OCI-LY7 (cell line): ENCODE data around the gene LDAH. TPM values are rescaled to one million over a fixed set of nuclear protein-coding genes. Genes with fewer than 3 reads are reported as not detected.

Experiments
- BruUV-seq: library from RNA; stranded (reverse); fragments of 400-500 nt; replicated peaks from 2 replicates; lab custom pipeline; 2021; lab: Mats Ljungman, UMichigan
- CTCF ChIA-PET: fragments of 300-600 bp; sonication (Branson Sonifier 250); formaldehyde crosslinking; loops from one replicate; lab custom pipeline; 2022; ENCODE audit warnings: antibody characterized with exemption; ENCODE audit not compliant: unreplicated experiment; lab: Charles Lee
- POLR2A ChIA-PET: fragments of 300-600 bp; sonication (Branson Sonifier 250); formaldehyde crosslinking; loops from one replicate; lab custom pipeline; 2022; ENCODE audit warnings: antibody characterized with exemption; lab: Charles Lee
- DNase-seq: peaks from one replicate; pipeline ENCODE4 v3.0.0-alpha.2; 2015; ENCODE audit warnings: low spot score
- H2AFZ ChIP-seq: fragments of 200-600 bp; sonication (generic), shearing (Covaris generic); 2 replicates; pipeline ENCODE4 v1.6.1; 2014; ENCODE audit warnings: mild to moderate bottlenecking, antibody characterized with exemption, low read length, moderate library complexity
- H3K27ac ChIP-seq: fragments of 200-600 bp; sonication (generic); 2 replicates; pipeline ENCODE4 v1.5.1; 2014; ENCODE audit warnings: mixed run types, low read depth, mild to moderate bottlenecking, moderate library complexity, low read length, inconsistent platforms; ENCODE audit not compliant: poor library complexity, severe bottlenecking
- H3K36me3 ChIP-seq: fragments of 200-600 bp; sonication (generic); 2 replicates; pipeline ENCODE4 v1.6.1; 2014; ENCODE audit warnings: mild to moderate bottlenecking, antibody characterized with exemption, low read length, moderate library complexity, mixed read lengths; ENCODE audit not compliant: insufficient read depth
- H3K4me1 ChIP-seq: fragments of 200-600 bp; sonication (generic); 2 replicates; pipeline ENCODE4 v1.5.1; 2014; ENCODE audit warnings: mild to moderate bottlenecking, low read length; ENCODE audit not compliant: insufficient read depth, poor library complexity, severe bottlenecking
- H3K4me2 ChIP-seq: fragments of 200-600 bp; sonication (generic); 2 replicates; pipeline ENCODE4 v1.6.1; 2014; ENCODE audit warnings: mild to moderate bottlenecking, low read length
- H3K4me3 ChIP-seq: fragments of 200-600 bp; sonication (generic); 2 replicates; pipeline ENCODE4 v1.5.1; 2014; ENCODE audit warnings: mild to moderate bottlenecking, low read depth, low read length; ENCODE audit not compliant: poor library complexity, severe bottlenecking
- H3K79me2 ChIP-seq: fragments of 200-600 bp; sonication (generic); 2 replicates; pipeline ENCODE4 v1.6.1; 2016; ENCODE audit warnings: low read depth, mild to moderate bottlenecking, low read length, moderate library complexity, mixed read lengths; ENCODE audit not compliant: insufficient read depth
- H3K9me2 ChIP-seq: fragments of 200-600 bp; sonication (generic); 2 replicates; pipeline ENCODE4 v1.6.1; 2016; ENCODE audit warnings: mild to moderate bottlenecking, low read length, mixed read lengths; ENCODE audit not compliant: insufficient read depth
- H3K9me3 ChIP-seq: fragments of 200-600 bp; sonication (generic); 2 replicates; pipeline ENCODE4 v1.6.1; 2014; ENCODE audit warnings: mild to moderate bottlenecking, mixed run types, low read length, mixed read lengths
- H4K20me1 ChIP-seq: fragments of 200-600 bp; sonication (generic); 2 replicates; pipeline ENCODE4 v1.6.1; 2014; ENCODE audit warnings: mild to moderate bottlenecking, antibody characterized with exemption, low read length, moderate library complexity, mixed read lengths; ENCODE audit not compliant: insufficient read depth
- EZH2phosphoT487 ChIP-seq: fragments of 200-600 bp; sonication (generic); IDR thresholded peaks from 2 replicates; pipeline ENCODE4 v1.6.1; 2018; ENCODE audit warnings: low read depth, borderline replicate concordance, mild to moderate bottlenecking, mixed run types, antibody characterized with exemption, low read length, moderate library complexity, mixed read lengths
- intact Hi-C: fragments of 100-400 bp; cut with micrococcal nuclease; formaldehyde crosslinking; loops from one replicate; pipeline ENCODE4 v1.10.0; 2022; ENCODE audit not compliant: unreplicated experiment
- total RNA-seq, 2 experiments: library from RNA; depleted of rRNA in 1 of 2; stranded (reverse); fragments of >200 nt in 1 of 2; shearing (Covaris generic) in 1 of 2; gene quantifications; 2 replicates each; pipeline ENCODE4 v1.2.3, GENCODE V29; 2014 to 2022
- TF ChIP-seq, protein P1 (sequence below): fragments of 200-600 bp; sonication (generic); conservative IDR thresholded peaks from 2 replicates; pipeline ENCODE4 v1.5.1; 2014; ENCODE audit warnings: mild to moderate bottlenecking, antibody characterized with exemption, low read length, moderate library complexity, mixed read lengths

LDAH gene
- total RNA-seq, 2 experiments from 2014 or later = 21.7 to 38.1 TPM

DNA sequence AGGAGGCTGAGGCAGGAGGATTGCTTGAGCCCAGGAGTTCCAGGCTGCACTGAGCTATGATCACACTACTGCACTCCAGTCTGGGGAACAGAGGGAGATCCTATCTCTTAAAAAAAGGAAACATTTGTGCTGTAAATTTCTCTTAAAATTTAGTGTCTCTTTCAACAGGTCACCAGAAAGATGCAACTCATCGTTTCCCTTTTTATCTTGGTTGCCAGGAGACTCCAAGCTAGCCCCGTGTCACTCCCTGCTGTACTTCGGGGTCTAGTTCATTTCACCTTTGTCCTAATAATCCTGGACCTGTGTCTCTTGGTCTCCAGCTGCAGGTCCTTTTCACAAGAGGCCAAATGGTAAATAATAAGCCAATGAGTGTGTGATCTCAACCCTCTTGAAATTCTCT, 179.1 kb downstream of the LDAH start:
- POLR2A ChIA-PET = interaction anchor here (0.6 to 0.9 kb wide), 2 partner anchors 106 to 200 kb away, joined by 3 to 6 read pairs; no protein-coding TSS in a partner anchor
- BruUV-seq = no TSS peak
- intact Hi-C loops = no loop called here

DNA sequence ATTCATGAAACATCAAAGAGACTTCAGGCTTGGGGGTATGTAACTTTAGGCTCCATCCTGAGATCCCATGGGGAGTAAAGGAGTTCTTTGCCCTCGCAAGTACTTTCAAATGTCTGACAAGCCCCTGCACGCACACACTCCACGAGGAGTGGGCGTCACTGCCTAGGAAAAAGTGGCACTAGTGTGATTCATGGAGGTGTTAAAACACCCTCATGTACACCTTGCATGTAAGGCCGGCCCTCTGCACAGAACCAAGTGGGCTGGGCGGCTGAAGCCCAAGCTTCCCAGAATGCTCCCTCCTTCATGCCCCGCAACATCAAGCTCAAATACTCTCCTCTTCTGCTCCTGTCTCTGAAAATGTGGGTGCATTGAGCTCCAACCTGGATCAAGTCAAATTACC, 179.8 kb downstream of the LDAH start:
- TF ChIP-seq, protein P1, sequence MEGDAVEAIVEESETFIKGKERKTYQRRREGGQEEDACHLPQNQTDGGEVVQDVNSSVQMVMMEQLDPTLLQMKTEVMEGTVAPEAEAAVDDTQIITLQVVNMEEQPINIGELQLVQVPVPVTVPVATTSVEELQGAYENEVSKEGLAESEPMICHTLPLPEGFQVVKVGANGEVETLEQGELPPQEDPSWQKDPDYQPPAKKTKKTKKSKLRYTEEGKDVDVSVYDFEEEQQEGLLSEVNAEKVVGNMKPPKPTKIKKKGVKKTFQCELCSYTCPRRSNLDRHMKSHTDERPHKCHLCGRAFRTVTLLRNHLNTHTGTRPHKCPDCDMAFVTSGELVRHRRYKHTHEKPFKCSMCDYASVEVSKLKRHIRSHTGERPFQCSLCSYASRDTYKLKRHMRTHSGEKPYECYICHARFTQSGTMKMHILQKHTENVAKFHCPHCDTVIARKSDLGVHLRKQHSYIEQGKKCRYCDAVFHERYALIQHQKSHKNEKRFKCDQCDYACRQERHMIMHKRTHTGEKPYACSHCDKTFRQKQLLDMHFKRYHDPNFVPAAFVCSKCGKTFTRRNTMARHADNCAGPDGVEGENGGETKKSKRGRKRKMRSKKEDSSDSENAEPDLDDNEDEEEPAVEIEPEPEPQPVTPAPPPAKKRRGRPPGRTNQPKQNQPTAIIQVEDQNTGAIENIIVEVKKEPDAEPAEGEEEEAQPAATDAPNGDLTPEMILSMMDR = no peak
- no peak for TF ChIP-seq EZH2phosphoT487
- no peak overlapping the region for H2AFZ ChIP-seq
- H3K9me2 ChIP-seq = no peaks in the 10 kb centered on the region
- intact Hi-C loops = no loop called here
- no peaks in the 10 kb centered on the region for H3K79me2 ChIP-seq
- no peak overlapping the region for H3K27ac ChIP-seq
- ChIA-PET POLR2A (interaction anchor here (0.5 to 0.9 kb wide), 3 partner anchors 18 to 199 kb away, joined by 3 to 6 read pairs (median 3); no protein-coding TSS in a partner anchor), CTCF (interaction anchor here (0.9 to 1.4 kb wide), 3 partner anchors 9 to 196 kb away, joined by 3 to 5 read pairs (median 4); partner anchors contain the start of gene RHOB)
- no peaks in the 10 kb centered on the region for H3K4me1 ChIP-seq
- H3K4me2 ChIP-seq = no peak overlapping the region
- no peak overlapping the region for H3K4me3 ChIP-seq
- H3K36me3 ChIP-seq = no peaks in the 10 kb centered on the region
- DNase-seq = no peak
- no TSS peak for BruUV-seq
- no peaks in the 10 kb centered on the region for H4K20me1 ChIP-seq
- H3K9me3 ChIP-seq = no peaks in the 10 kb centered on the region

More for the DNA sequence above, 179.1 kb downstream of the LDAH start:
- Histone ChIP-seq H3K27ac (no peak overlapping the region), H3K4me3 (no peak overlapping the region), H2AFZ (no peak overlapping the region), H3K4me2 (no peak overlapping the region), H3K79me2 (no peaks in the 10 kb centered on the region), H4K20me1 (no peaks in the 10 kb centered on the region), H3K9me3 (no peaks in the 10 kb centered on the region), H3K9me2 (no peaks in the 10 kb centered on the region), H3K36me3 (no peaks in the 10 kb centered on the region), H3K4me1 (no peaks in the 10 kb centered on the region)
- TF ChIP-seq EZH2phosphoT487 = no peak
- TF ChIP-seq, protein P1 = no peak
- DNase-seq = no peak
- CTCF ChIA-PET = interaction anchor here (1.2 kb wide), 1 partner anchor 197 kb away, joined by 3 read pairs; the partner anchor contains the start of gene RHOB
